GM23338 (cell line): ENCODE data around the gene RTN3. TPM values are rescaled to one million over a fixed set of nuclear protein-coding genes. Genes with fewer than 3 reads are reported as not detected.

Source experiments
- ATAC-seq: fragments of 200-7000 bp; cut with Tn5 transposase; 3 replicates; pipeline ENCODE4 v1.9.1; 2020
- DNase-seq: peaks from one replicate; pipeline ENCODE4 v3.0.0-alpha.2; 2015; ENCODE audit warnings: low spot score
- H2AFZ ChIP-seq: fragments of 200-600 bp; sonication (generic); 2 replicates; pipeline ENCODE4 v1.8.0; 2016; ENCODE audit warnings: antibody characterized with exemption, mild to moderate bottlenecking, moderate library complexity
- H3F3A ChIP-seq: fragments of 200-600 bp; sonication (generic); replicated peaks from 2 replicates; pipeline ENCODE4 v1.8.0; 2017; ENCODE audit warnings: antibody characterized with exemption, mixed run types, low read depth
- H3K27ac ChIP-seq: fragments of 200-600 bp; sonication (generic); 2 replicates; pipeline ENCODE4 v1.6.1; 2016; ENCODE audit warnings: low read depth
- H3K27me3 ChIP-seq: fragments of 200-600 bp; sonication (generic); 2 replicates; pipeline ENCODE4 v1.8.0; 2016; ENCODE audit warnings: mild to moderate bottlenecking, mixed run types, moderate library complexity; ENCODE audit not compliant: insufficient read depth
- H3K36me3 ChIP-seq: fragments of 200-600 bp; sonication (generic); 2 replicates; pipeline ENCODE4 v1.8.0; 2016; ENCODE audit warnings: mild to moderate bottlenecking; ENCODE audit not compliant: insufficient read depth
- H3K4me1 ChIP-seq: fragments of 200-600 bp; sonication (generic); 2 replicates; pipeline ENCODE4 v1.8.0; 2016; ENCODE audit warnings: mild to moderate bottlenecking, moderate library complexity; ENCODE audit not compliant: insufficient read depth
- H3K4me2 ChIP-seq: fragments of 200-600 bp; sonication (generic); 2 replicates; pipeline ENCODE4 v1.7.1; 2017; ENCODE audit warnings: mixed run types
- H3K4me3 ChIP-seq: fragments of 200-600 bp; sonication (generic); 2 replicates; pipeline ENCODE4 v1.6.1; 2016; ENCODE audit warnings: mixed run types
- H3K79me2 ChIP-seq: fragments of 200-600 bp; sonication (generic); replicated peaks from 2 replicates; pipeline ENCODE4 v1.8.0; 2017; ENCODE audit warnings: mild to moderate bottlenecking; ENCODE audit not compliant: insufficient read depth
- H3K9me2 ChIP-seq: fragments of 200-600 bp; sonication (generic); 2 replicates; pipeline ENCODE4 v1.8.0; 2017; ENCODE audit not compliant: insufficient read depth
- H4K20me1 ChIP-seq: fragments of 200-600 bp; sonication (generic); replicated peaks from 2 replicates; pipeline ENCODE4 v1.8.0; 2017; ENCODE audit warnings: mild to moderate bottlenecking; ENCODE audit not compliant: insufficient read depth
- H3K27ac Mint-ChIP-seq: 2 replicates; pipeline ENCODE4 v1.8.0; 2020; ENCODE audit warnings: inconsistent platforms, mild to moderate bottlenecking, moderate library complexity, mixed read lengths
- H3K27me3 Mint-ChIP-seq: 3 replicates; pipeline ENCODE4 v1.8.0; 2022; ENCODE audit warnings: low read depth, mild to moderate bottlenecking, moderate library complexity, mixed read lengths, inconsistent platforms; ENCODE audit not compliant: insufficient read depth, poor library complexity
- H3K36me3 Mint-ChIP-seq: 3 replicates; pipeline ENCODE4 v1.8.0; 2021; ENCODE audit warnings: low read depth, mild to moderate bottlenecking, inconsistent platforms, moderate library complexity, mixed read lengths
- H3K4me1 Mint-ChIP-seq: 3 replicates; pipeline ENCODE4 v1.8.0; 2020; ENCODE audit warnings: mild to moderate bottlenecking, inconsistent platforms, mixed read lengths
- H3K4me3 Mint-ChIP-seq: 3 replicates; pipeline ENCODE4 v1.8.0; 2021; ENCODE audit warnings: moderate library complexity, mild to moderate bottlenecking, inconsistent platforms, mixed read lengths
- H3K9me3 Mint-ChIP-seq: 3 replicates; pipeline ENCODE4 v1.8.0; 2020; ENCODE audit warnings: moderate library complexity, mild to moderate bottlenecking, inconsistent platforms, mixed read lengths
- CREB1 ChIP-seq: fragments of 250-450 bp; sonication (Bioruptor Pico); IDR thresholded peaks from 2 replicates; pipeline ENCODE4 v1.5.0; 2020; ENCODE audit warnings: low read depth, mild to moderate bottlenecking, moderate library complexity
- EZH2 ChIP-seq: fragments of 200-600 bp; sonication (generic); IDR thresholded peaks from one replicate; pipeline ENCODE4 v1.8.0; 2017; ENCODE audit warnings: antibody characterized with exemption, mild to moderate bottlenecking, low read depth; ENCODE audit not compliant: unreplicated experiment
- EZH2phosphoT487 ChIP-seq: fragments of 200-600 bp; sonication (generic); IDR thresholded peaks from one replicate; pipeline ENCODE4 v1.8.1; 2018; ENCODE audit warnings: antibody characterized with exemption; ENCODE audit not compliant: unreplicated experiment
- JUNB ChIP-seq: IDR thresholded peaks from one replicate; pipeline ENCODE4 v1.6.1; 2016; ENCODE audit warnings: antibody characterized with exemption; ENCODE audit not compliant: unreplicated experiment
- NANOG ChIP-seq: IDR thresholded peaks from 2 replicates; pipeline ENCODE4 v1.6.1; 2016; ENCODE audit warnings: antibody characterized with exemption, borderline replicate concordance
- POLR2AphosphoS5 ChIP-seq: IDR thresholded peaks from 2 replicates; pipeline ENCODE4 v1.6.1; 2016; ENCODE audit warnings: antibody characterized with exemption, low read depth
- STAT1 ChIP-seq: IDR thresholded peaks from one replicate; pipeline ENCODE4 v1.6.1; 2016; ENCODE audit warnings: antibody characterized with exemption; ENCODE audit not compliant: unreplicated experiment
- ZNF114 ChIP-seq: fragments of 250-450 bp; sonication (Bioruptor Pico); IDR thresholded peaks from 2 replicates; pipeline ENCODE4 v1.5.0; 2020; ENCODE audit warnings: mild to moderate bottlenecking, moderate library complexity
- ZNF331 ChIP-seq: fragments of 250-450 bp; sonication (Bioruptor Pico); IDR thresholded peaks from 2 replicates; pipeline ENCODE4 v1.5.0; 2020; ENCODE audit warnings: low read depth, mild to moderate bottlenecking, moderate library complexity
- ZNF462 ChIP-seq: fragments of 250-450 bp; sonication (Bioruptor Pico); IDR thresholded peaks from 2 replicates; pipeline ENCODE4 v1.5.0; 2020; ENCODE audit warnings: mild to moderate bottlenecking, moderate library complexity
- polyA plus RNA-seq: library from polyadenylated mRNA; unstranded; fragments of >200 nt; fragmentation: Nextera tagmentation; extraction: Ambion mirVana; gene quantifications from 2 replicates; pipeline ENCODE4 v1.2.1, GENCODE V29; 2016
- total RNA-seq: library from RNA; depleted of rRNA; stranded (reverse); fragments of >200 nt; shearing (Covaris generic); gene quantifications from 2 replicates; pipeline ENCODE4 v1.2.3, GENCODE V29; 2014
- TF ChIP-seq, protein P1 (sequence below): IDR thresholded peaks from 2 replicates; pipeline ENCODE4 v1.6.1; 2016; ENCODE audit warnings: antibody characterized with exemption
- TF ChIP-seq, protein P2 (sequence below): IDR thresholded peaks from one replicate; pipeline ENCODE4 v1.6.1; 2018; ENCODE audit warnings: antibody characterized with exemption; ENCODE audit not compliant: unreplicated experiment
- TF ChIP-seq, protein P3 (sequence below), 2 experiments: fragments of 200-600 bp in 1 of 2; sonication (generic) in 1 of 2; conservative IDR thresholded peaks; 2 replicates each; pipeline versions ENCODE4 v1.5.1 to v1.6.1; 2016 to 2017; ENCODE audit warnings: antibody characterized with exemption in 2 of 2, low read depth in 2 of 2, mild to moderate bottlenecking in 2 of 2, moderate library complexity in 1 of 2

RTN3 gene
- total and polyA plus RNA-seq, 2 experiments from 2014 or later = 138 to 162 TPM

- H3K27ac ChIP-seq = no peak overlapping the region
- ATAC-seq = no peak
- Mint-ChIP-seq H3K4me3 (no peak overlapping the region), H3K4me1 (no peaks in the 10 kb centered on the region; the same call in 2 of the 3 replicates), H3K27me3 (peaks cover 1% of the 10 kb centered on the region), H3K27ac (no peak overlapping the region), H3K36me3 (no peaks in the 10 kb centered on the region), H3K9me3 (no peaks in the 10 kb centered on the region)
- no peaks in the 10 kb centered on the region for H3F3A ChIP-seq
- H3K27me3 ChIP-seq = no peaks in the 10 kb centered on the region
- no peak overlapping the region for H3K4me2 ChIP-seq
- DNase-seq = no peak
- TF ChIP-seq EZH2phosphoT487 (no peak), ZNF462 (CRISPR knock-in tag) (no peak), EZH2 (no peak), POLR2AphosphoS5 (no peak), NANOG (no peak), ZNF114 (CRISPR knock-in tag) (no peak), STAT1 (no peak), JUNB (no peak), CREB1 (no peak), ZNF331 (CRISPR knock-in tag) (no peak)
- TF ChIP-seq, protein P1, sequence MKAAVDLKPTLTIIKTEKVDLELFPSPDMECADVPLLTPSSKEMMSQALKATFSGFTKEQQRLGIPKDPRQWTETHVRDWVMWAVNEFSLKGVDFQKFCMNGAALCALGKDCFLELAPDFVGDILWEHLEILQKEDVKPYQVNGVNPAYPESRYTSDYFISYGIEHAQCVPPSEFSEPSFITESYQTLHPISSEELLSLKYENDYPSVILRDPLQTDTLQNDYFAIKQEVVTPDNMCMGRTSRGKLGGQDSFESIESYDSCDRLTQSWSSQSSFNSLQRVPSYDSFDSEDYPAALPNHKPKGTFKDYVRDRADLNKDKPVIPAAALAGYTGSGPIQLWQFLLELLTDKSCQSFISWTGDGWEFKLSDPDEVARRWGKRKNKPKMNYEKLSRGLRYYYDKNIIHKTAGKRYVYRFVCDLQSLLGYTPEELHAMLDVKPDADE = no peak
- TF ChIP-seq, protein P2, sequence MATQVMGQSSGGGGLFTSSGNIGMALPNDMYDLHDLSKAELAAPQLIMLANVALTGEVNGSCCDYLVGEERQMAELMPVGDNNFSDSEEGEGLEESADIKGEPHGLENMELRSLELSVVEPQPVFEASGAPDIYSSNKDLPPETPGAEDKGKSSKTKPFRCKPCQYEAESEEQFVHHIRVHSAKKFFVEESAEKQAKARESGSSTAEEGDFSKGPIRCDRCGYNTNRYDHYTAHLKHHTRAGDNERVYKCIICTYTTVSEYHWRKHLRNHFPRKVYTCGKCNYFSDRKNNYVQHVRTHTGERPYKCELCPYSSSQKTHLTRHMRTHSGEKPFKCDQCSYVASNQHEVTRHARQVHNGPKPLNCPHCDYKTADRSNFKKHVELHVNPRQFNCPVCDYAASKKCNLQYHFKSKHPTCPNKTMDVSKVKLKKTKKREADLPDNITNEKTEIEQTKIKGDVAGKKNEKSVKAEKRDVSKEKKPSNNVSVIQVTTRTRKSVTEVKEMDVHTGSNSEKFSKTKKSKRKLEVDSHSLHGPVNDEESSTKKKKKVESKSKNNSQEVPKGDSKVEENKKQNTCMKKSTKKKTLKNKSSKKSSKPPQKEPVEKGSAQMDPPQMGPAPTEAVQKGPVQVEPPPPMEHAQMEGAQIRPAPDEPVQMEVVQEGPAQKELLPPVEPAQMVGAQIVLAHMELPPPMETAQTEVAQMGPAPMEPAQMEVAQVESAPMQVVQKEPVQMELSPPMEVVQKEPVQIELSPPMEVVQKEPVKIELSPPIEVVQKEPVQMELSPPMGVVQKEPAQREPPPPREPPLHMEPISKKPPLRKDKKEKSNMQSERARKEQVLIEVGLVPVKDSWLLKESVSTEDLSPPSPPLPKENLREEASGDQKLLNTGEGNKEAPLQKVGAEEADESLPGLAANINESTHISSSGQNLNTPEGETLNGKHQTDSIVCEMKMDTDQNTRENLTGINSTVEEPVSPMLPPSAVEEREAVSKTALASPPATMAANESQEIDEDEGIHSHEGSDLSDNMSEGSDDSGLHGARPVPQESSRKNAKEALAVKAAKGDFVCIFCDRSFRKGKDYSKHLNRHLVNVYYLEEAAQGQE = no peak
- TF ChIP-seq, protein P3, sequence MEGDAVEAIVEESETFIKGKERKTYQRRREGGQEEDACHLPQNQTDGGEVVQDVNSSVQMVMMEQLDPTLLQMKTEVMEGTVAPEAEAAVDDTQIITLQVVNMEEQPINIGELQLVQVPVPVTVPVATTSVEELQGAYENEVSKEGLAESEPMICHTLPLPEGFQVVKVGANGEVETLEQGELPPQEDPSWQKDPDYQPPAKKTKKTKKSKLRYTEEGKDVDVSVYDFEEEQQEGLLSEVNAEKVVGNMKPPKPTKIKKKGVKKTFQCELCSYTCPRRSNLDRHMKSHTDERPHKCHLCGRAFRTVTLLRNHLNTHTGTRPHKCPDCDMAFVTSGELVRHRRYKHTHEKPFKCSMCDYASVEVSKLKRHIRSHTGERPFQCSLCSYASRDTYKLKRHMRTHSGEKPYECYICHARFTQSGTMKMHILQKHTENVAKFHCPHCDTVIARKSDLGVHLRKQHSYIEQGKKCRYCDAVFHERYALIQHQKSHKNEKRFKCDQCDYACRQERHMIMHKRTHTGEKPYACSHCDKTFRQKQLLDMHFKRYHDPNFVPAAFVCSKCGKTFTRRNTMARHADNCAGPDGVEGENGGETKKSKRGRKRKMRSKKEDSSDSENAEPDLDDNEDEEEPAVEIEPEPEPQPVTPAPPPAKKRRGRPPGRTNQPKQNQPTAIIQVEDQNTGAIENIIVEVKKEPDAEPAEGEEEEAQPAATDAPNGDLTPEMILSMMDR (conservative IDR thresholded peaks at IDR 0.05; ENCODE audit: low read depth in 2 of 2) = no peak
- 0 out of 2 replicates have a peak, but pooled peaks cover 8% of the 10 kb centered on the region for H3K36me3 ChIP-seq
- H4K20me1 ChIP-seq = peaks cover 60% of the 10 kb centered on the region
- no peak overlapping the region for H3K4me3 ChIP-seq
- no peaks in the 10 kb centered on the region for H3K9me2 ChIP-seq
- no peaks in the 10 kb centered on the region for H3K4me1 ChIP-seq
- H2AFZ ChIP-seq = no peak overlapping the region
- H3K79me2 ChIP-seq = peaks cover 99% of the 10 kb centered on the region
These were observed 34.7 kb downstream of the RTN3 start for GRCh38 chr11:63716046-63716445.
